Measurements from ENCODE around the gene FMN2.

The FMN2 gene

DNA sequence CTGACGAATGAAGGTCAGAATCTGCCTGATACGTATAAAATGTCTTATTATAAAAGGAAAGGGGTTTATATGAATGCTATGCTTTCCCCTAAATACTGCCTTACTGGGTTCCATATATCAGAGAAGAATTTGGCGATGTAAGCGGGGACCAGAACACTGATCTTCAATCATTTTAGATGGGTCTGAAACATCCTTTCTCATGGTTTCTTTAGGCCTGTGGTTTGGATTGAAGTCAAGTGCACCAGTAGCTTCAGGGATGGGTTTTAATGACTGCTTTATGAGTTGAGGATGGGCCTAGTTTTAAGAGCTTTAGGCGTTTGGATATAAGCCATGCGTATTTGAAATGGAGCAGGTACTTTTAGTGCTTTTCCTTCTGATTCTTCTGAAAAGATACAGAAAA, 6.9 kb downstream of the FMN2 start:
- DNase-seq (ENCODE audit: low read depth in 2 of 2): no peak

DNA sequence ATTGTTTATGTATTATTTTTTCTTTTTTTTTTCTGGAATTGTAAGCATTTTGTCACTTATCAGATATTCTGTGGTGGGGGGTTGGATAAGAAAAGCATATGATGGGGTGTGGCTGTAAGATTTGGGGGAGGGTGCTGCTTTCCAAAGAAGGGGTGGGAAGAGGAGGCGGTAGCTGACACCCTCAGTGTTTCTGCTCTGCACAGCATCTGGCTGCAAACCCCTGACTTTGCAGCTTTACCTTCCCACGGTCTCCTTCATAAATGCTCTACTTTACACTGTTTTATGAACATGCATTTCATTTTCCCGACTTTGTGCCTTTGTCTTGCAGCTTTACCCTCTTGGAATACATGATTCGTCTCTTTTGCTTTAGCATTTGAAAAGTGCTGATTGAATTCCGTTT, 7.6 kb downstream of the FMN2 start:
- no peak for DNase-seq (ENCODE audit: low read depth in 2 of 2)

DNA sequence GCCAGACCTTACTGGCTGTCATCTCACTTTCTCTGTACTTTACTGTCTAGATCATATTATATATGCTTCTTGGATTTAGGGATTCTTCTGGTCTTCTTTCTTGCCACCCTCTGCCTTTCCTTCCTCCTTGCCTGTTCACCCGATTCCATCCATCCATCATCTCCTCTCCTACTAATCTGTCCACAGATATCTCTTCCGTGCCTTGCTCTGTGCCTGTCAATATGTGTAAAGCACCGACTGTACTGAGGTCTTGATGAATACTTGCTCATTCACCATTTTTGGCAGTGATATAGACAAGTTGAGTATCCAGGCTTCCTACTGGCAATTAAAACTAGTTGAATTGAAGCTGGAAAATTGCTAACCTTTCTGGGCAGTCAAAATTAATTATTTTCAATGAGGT, 8.1 kb downstream of the FMN2 start:
- no peak for DNase-seq (ENCODE audit: low read depth in 2 of 2)

DNA sequence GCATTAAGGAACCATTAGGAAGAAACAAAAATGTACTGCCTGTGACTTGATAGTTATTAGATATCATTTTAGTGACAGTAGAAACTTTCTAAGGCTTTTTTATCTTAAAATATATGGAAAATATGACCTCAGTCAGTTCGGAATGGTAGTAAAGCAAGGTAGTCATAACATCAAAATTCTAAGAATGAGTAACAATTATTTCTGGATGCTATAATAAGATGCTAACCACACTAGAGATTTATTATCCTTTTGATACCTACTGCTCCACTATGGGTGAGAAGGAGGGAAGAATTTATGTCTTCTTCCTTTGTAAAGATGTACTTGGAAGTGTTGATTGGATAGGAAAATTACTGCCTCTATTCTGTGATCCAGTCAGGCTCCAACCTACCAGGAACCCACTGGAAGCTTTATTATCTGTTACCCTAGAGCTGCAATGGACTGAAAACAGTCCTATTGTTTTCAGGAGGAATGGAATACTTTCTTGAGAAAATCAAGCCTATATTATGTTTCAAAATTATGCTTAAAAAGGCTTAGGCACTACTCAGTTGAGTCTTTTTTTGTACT, 8.8 kb downstream of the FMN2 start:
- DNase-seq (ENCODE audit: low read depth in 2 of 2): no peak

DNA sequence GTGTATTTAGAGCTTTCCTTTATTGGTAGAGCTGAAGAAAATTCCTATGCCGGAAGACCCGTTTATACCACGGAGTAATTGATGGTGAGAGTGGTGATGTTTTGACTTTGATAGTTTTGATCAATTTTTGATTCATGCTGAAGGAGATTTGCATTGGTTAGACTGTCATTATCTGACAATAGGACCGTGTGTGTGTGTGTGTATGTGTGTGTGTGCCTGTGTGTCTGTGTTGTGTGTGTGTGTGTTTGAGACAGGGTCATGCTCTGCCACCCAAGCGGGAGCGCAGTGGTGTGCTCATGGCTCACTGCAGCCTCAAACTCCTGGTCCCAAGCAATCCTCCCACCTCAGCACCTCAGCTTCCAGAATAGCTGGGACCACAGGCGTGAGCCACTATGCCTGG, 9.6 kb downstream of the FMN2 start:
- DNase-seq (ENCODE audit: low read depth in 2 of 2): no peak

DNA sequence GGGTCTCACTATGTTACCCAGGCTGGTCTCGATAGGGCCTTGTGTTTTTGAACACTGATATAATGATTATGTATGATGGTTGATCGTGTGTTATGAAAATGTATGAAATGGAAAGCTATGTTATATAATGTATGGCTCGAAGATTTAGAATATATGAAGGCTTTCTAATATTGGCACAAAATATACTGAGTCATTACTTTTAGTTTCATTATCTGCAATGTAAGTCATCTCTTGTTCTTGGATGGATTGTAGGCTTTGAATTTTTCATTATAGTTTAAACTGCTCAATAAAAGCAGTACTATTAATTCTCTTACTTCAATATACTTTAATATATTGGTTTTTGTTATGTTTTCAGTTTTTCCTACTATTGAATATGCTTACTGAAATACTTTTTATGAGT, 10.1 kb downstream of the FMN2 start:
- no peak for DNase-seq (ENCODE audit: low read depth in 2 of 2)

DNA sequence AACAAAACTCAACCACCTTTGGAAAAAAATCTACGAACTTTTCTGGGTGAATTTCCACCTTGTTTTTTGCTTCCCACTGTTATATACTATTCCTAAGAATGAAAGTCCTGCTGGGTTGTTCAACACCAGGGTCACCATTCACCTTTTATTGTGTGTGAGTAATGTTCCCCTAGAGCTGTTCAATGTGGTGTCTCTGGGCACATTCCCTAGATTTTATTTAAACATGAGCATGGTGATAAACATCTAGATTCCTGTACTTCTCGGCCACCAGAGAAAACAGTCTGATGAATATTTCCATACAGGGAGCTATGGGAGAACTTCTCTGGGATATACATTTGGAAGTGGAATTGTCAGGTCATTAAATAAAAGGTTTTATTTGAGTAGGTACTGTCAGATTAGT, 13.0 kb downstream of the FMN2 start:
- no peak for DNase-seq (ENCODE audit: low read depth in 2 of 2)

DNA sequence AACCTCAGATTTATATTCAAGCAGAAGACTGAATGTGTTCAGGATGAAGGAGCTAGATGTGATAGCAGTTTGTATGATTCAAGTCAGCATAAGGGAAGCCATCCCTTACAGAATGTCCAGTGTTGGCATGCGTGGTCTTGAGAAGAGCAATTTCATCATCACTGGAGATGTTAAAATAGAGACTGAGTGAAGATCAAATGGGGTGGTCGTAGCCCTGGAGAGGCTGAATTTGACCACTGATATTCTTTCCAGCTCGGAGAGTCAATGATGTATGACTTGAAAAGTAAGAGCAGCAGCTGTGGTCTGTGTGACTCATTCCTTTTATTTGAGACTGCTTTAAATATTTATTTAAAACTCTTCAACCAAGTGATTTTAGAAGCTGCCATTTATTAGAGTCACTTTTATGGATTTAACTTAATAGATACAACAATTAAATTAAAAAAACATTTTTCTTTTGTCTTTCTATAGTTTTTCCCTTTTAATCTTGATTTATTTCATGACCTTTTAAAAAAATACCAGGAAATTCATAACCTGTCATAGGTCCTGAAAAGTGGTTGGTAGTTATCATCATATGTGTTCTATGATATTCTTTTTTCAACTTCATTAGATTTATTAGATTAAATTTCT, 15.5 kb downstream of the FMN2 start:
- DNase-seq (ENCODE audit: low read depth in 2 of 2): no peak

DNA sequence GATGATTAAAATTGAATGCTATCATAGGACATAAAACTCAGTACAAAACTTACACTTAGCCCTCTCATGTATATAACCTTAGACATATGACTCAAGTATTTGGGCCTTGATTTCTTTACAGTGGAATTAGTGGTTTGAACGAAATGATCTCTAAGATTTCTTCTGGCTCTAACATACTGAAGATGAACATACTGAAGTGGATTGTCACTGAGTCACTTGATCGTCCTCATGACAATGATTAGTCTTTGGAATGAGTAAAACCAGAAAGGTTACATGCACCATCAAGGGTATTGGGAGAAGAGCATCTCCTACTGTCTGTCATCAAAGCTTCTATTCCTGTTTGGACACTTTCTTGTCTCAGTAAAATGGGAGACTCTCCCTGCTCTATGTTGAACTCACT, 17.4 kb downstream of the FMN2 start:
- DNase-seq (ENCODE audit: low read depth in 2 of 2): no peak

DNA sequence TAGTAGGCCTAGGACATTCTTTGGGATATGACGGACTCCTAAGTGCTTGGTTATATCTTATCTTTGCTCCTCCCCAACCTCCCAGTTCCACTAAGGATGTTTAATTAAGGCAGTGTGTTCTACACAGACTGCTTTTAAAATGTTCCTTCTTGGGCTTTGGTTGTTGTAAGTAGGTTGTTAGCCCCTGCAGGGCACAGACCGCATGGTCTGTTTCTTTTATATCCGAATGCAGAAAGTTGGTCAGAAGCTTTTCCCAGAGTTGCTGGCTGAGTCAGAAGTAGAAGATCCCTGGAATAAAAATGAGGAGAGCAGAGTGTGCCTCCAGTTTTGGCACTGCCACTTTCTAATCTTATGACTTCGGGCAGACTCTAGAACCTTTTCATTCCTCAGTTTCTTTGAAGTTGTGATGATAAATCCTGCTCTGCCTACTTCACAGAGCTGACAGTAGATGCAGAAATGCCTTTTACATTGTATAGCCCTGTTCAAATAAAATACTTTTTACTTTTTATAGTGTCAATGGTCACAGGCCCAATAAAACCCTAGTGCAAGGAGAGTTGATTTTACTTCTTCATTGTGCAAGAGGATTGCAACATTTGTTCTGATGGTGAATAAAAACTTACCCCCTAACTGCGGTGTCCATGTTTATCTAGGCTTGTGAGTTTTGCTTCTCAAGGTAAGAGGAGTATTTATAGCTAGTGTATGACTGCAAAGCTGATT, 18.4 kb downstream of the FMN2 start:
- DNase-seq (ENCODE audit: low read depth in 2 of 2): no peak

DNA sequence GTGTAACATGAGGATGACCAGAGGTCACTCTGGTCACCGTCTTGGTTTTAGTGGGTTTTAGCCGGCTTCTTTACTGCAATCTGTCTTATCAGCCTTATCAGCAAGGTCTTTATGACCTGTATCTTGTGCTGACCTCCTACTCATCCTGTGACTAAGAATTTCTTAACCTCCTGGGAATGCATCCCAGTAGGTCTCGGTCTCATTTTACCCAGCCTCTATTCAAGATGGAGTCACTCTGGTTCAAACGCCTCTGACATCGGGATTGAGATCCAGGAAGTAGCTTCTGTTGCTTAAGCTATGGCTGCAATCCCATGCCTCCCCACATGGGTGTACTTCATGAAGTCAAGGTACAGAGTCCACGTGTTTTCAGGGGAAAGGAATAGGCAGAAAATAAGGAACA, 19.9 kb downstream of the FMN2 start:
- no peak for DNase-seq (ENCODE audit: low read depth in 2 of 2)

DNA sequence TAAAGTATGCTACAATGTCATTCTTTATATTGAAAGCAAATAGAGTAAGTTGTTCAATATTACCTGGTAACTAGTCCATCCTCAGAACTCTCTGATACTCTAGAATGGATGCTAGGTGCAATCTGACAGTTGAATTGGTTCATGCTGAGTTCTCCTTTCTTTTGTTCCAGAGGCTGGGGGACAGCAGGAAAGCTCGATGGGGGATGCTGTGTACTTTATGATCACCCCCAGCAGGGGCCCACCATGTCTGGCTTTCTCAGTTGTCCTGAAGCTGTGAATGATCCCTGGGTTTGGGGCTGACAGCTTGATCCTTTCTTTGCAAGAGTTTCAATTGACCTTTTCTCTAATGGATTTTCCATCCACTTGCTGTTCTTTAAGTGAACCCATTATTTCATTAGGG, 22.5 kb downstream of the FMN2 start:
- no peak for DNase-seq (ENCODE audit: low read depth in 2 of 2)

DNA sequence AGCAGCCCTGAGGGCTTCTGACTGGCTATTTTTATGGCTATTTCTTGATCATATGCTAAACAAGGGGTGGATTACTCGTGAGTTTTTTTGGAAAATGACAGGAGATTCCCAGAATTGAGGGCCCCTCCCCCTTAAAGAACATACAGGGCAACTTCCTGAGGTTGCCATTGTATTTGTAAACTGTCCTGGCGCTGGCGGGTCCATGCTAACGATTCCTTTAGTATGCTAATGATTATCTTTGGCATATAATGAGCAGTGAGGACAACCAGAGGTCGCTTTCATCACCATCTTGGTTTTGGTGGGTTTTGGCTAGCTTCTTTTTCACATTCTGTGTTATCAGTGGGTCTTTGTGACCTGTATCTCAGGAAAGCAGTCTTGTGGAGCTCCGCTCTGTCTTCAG, 24.1 kb downstream of the FMN2 start:
- DNase-seq (ENCODE audit: low read depth in 2 of 2): no peak

DNA sequence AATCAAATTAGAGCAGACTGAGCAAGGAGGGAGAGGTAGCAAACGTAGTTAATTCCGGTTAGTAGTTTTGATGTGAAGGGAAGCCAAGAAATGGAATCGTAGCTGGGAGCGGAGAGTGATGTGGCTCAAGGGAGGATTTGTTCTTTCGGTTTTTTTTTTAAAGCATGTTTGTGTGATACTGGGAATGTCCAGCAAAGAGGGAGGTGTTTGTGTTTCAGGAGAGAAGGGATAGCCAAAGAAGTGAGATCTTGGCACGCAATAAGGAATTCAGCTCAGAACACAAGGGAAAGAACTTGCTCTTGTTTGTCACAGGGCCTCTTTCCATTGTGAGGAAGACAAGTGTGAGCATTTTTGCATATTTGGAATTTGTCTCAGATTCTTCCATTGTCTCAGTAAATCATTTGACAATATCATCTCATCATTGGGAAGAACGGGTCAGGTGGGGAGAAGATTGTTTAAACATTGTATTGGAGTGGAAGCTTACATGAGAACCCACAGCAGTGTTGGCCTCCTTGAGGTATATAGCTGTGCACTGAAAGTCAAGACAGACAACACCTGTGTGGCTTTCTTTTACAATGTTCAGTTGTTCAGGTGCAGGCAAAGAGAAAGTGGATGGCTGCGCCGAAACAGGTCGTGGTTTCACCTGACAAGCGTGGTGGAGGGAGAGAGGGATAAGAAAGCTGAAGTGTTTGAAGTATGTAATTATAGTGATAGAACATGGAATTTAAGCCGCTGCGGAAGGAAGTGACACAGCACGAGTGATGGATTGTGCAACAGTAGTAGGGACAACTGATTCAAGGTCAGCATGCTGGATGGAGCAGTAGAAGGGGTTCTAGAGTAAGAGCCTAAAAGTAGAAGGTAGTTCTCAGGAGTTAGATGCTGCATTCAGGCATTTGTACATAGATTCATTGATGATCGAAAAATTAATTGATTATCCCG, 25.4 kb downstream of the FMN2 start:
- no peak for DNase-seq (ENCODE audit: low read depth in 2 of 2)

DNA sequence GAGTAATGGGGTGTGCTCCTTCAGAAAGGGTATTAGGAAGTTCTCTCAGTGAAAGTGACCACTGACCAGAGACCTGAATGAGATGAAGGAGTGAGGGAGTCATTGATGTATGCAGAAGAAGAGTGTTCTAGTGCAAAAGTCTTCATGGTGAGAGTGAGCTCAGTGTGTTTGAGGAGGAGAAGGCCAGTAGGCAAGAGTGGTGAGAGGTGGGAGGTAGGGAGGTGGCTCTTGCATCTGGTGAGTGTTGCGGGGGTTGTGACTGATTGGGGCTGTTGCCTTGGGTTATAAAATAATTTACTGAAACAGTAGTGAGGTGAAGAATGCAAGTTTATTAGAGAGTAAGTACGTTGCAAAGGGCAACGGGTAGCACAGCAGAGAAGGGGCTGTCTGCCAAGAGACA, 26.2 kb downstream of the FMN2 start:
- no peak for DNase-seq (ENCODE audit: low read depth in 2 of 2)

DNA sequence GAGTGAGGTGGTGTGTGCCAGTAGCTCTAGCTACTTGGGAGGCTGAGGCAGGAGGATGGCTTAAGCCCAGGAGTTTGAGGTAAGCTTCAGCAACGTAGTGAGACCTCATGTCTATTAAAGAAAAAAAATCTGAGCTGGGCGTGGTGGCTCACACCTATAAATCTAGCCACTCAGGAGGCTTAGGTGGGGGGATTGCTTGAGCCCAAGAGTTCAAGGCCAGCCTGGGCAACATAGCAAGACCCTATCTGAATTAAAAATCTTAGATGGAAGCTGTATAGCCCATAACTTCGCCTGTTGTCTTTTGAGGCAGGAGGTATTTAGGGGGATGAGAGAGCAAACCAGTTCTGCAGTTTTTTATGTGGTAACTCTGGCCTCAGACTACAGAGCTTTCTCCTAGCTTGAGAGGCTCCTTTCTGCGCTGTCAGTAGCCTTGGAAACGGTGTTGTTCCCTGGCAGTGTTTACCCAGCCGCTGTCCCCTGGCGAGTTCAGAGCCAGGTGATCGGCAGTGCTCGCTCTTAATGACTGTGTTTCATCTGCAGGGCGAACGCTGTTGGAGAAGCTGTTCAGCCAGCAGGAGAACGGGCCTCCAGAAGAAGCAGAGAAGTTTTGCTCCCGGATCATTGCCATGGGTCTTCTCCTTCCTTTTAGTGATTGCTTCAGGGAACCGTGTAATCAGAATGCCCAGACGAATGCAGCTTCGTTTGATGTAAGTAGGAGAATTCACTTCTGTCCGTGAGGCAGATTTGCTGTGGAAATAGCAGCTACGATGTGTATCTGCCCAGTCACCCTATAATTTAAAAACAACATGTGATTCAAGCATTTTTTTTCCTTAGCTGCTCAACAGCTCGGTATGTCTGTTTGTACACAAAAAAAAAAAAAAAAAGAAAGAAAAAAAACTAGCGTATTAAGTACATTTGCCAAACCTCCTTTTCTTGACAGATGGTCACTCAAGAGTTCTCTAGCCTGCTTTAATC, 31.2 kb downstream of the FMN2 start:
- no peak for DNase-seq (ENCODE audit: low read depth in 2 of 2)

DNA sequence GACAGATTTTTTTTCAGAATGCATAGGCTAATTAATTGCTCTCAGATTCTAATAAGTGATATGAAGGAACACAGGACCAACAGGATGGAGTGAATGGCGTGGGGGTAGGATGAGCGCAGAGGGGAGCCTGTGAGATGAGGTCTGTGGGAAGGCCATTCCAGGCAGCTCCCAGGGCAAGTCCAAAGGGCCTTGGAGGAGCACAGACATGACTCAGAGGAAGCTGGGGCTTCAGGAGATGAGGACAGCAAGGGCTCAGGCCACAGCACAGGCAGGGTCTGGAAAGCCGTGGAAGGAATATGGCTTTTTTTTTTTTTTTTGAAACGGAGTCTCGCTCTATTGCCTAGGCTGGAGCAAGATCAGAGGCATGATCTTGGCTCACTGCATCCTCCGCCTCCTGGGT, 35.1 kb downstream of the FMN2 start:
- DNase-seq (ENCODE audit: low read depth in 2 of 2): no peak

DNA sequence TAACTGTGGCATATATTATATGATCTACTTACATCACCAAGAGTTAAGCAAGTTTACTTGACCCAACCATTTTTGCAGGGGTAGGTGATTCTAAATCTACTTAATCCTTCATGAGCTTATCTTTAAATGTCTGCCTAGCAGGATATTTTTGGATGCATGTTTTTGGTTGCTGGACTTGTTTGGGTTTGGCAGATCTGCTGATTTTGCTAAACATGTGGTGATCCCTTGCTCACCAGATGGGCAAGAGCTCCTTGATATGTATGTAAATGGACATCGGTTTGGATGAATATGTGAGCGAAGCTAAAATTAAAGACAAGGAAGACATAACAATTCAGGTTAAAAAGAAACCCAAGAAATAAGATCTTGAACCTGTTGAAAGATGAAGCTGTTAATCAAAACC, 36.7 kb downstream of the FMN2 start:
- no peak for DNase-seq (ENCODE audit: low read depth in 2 of 2)

DNA sequence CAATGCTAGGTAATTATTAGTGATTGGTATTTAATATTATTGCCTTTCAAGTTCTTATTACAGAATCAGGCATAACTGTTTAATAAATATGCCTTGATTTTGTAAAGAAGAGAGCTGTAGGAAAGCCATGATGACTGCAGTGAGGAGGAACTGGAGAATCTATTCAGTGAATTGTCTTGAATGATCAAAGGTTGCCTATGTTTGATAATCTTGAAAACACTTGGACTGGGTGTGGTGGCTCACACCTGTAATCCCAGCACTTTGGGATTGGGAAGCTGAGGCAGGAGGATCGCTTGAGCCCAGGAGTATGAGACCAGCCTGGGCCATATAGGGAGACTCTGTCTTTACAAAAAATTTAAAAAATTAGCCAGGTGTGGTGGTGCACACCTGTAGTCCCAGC, 42.4 kb downstream of the FMN2 start:
- no peak for DNase-seq (ENCODE audit: low read depth in 2 of 2)

DNA sequence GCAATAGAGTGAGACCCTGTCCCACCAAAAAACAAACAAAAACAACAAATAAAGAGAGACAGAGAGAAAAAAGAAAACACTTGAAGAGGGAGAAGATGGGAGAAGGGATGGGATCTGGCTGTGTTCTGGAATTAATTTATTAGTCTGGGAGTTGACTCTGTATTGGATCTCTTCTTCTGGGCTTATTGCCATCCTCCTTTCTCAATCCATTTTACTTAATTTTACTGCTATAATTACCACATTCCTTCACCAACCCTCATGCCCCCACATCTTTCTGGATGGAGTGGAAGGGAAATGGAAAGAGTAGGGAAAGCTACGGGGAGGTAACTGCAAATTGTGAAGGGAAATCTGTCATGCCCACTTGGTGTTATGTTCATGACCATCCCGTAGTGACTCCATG, 42.9 kb downstream of the FMN2 start:
- no peak for DNase-seq (ENCODE audit: low read depth in 2 of 2)

DNA sequence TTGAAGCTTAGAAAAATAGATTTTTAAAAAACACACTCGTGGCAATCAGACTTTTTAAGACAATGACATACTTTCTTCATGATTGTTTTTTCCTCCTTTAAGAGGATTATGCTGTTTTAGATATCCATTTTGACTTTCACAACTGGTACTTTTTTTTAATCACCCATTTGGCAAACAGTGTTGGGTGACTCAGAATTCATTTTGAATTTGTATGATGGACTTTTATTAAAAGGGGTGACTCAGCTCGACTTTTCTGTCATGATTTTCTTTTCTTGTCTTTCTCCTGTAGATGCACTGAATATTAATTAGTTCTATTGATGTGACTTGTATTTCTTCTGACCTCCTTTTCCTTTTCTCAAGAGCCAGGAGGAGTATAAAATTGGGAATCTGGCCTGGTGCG, 44.7 kb downstream of the FMN2 start:
- no peak for DNase-seq (ENCODE audit: low read depth in 2 of 2)
